GM04503 (cell line): ENCODE results near the gene VSIG8.
A peak's percentile ranks its signal among the peaks of the same experiment; 100 is the strongest.
"Not testable (repeated sequence)": the region's sequence is repeated elsewhere in the genome, so short reads cannot be mapped to it uniquely, and the experiment has no call there.

Experiments used
- DNase-seq: peaks from one replicate; pipeline ENCODE4 v3.0.0-alpha.2; 2012; ENCODE audit warnings: low read depth

VSIG8 gene, protein sequence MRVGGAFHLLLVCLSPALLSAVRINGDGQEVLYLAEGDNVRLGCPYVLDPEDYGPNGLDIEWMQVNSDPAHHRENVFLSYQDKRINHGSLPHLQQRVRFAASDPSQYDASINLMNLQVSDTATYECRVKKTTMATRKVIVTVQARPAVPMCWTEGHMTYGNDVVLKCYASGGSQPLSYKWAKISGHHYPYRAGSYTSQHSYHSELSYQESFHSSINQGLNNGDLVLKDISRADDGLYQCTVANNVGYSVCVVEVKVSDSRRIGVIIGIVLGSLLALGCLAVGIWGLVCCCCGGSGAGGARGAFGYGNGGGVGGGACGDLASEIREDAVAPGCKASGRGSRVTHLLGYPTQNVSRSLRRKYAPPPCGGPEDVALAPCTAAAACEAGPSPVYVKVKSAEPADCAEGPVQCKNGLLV

DNA sequence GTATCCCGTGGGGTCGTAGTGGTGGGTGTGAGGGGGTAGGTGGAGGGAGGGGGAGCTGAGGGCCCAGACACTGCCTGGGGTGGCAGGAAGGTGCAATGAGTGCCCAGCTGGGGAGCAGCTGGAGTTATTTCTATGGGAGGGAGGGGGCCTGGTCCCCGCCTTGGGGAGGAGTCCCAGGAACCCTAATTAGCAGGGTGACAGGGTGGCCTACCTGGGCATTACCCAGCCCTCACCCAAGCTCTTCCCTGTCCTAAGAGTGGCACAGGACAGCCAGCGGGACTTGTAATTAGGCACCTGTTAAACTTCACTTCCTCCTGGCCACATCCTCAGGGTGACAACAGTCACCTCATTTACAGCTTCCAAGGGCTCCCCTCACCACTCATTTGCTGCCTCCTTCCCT, at the start of gene VSIG8:
Gene VSIG8, minus strand, starts transcription at position 101 of the 400 bp plus-strand sequence. CDS start 136 bp downstream, outside the sequence.
- no peak for DNase-seq

DNA sequence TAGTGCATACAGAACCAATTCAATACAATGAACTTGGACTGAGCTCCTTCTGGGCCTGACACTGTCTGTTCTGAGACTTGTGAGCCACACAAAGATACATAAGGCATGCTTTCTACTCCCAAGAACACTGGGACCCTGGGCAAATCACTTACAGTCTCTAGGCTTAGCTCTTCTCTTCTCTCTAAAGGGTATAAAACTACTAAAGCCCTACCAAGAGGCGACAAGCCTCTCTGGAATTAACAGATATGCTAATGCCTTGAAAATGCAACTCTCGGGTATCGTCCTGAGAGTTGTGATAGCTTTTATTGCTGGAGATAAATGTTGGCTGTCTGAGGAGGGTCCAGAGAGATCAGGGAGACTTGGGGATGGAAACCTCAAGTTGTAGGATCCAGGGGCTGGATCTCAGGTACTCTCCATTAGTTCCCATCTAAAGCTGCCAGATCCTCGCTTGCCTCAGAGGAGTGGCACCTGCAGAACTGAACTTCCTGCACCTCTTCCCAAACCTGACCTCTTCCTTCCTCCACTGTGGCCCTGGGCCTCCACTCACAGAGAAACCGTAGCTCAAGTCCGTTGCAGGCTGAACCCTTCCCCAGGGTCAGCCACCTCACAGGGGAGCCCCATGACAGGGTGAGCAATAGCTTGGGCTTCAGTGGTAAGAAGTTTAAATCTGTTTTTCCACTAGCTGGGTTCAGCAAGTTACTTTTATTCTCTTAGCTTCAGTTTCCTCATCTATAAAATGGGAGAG, 49.0 kb upstream of the VSIG8 start:
- no peak for DNase-seq

DNA sequence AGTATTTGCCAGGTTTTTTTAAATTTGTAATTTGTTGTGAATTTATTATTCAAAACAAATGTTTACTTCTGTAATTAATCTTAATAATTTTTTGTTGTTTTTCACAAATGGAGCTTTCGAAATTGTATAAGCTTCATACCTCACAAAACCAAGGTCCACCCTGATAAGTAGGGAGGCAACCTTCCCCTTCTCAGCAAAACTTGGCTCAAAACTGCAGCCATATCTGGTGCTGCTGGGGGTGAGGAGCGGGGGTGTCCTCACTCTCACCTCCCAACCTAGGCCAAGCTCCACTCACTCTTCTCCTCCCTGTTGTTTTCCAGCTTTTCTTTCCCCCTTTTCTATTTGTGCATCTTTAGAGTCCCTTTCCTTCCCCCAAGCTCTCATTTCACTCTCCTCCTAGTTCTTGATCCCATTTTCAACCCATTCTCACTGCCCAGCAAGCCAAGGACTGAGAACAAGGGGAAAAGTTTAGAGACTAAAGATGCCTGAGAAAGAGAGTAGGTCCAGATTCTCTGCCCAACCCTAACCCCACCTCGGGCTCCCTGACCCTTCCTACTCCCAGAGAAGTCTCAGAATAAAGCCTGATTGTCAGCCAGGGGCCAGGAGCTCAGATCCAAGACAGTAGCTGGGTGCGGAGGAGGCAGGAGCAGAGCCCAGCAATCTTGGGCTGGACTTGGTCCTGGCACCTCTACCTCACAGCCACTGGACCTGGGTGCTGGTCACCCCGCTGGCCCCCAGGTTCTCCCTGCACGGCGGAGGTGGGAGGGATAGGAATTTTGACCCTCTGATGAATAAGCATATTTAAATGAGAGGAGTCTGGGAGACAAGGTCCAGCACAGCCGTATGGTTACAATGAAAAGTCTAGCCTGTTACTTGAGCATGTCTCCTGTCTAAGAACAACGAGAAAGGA, 45.8 kb upstream of the VSIG8 start:
- DNase-seq: no peak

DNA sequence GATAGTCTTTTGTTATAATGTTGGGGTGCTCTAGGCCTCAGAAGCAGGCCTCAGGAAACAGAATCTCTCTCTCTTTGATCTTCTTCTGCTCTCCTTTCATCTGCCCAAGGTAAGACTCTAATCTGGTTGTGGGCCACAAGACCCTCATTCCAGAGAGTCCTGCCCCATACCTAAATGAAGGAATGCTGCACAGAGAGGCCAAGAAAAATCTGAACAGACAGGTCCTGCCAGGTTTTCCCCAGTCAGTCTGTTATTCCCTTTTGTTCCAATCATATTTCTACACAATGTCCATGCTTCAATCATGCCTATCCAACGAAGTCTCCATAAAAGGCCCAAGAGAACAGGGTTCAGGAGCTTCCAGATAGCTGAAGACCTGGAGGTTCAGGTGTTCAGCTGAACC, 44.5 kb upstream of the VSIG8 start:
- no peak for DNase-seq

DNA sequence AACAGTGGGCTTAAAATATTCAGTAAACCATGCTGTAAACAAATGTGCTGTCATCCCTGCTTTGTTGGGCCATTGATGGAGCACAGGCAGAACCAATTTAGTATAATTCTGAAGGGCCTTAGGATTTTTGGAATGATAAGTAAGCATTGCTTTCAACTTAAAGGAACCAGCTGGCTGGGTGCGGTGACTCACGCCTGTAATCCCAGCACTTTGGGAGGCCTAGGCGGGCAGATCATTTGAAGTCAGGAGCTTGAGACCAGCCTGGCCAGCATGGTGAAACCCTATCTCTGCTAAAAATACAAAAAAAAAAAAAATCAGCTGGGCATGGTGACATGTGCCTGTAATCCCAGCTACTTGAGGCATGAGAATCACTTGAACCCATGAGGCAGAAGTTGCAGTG, 41.6 kb upstream of the VSIG8 start:
- not testable (repeated sequence) for DNase-seq

DNA sequence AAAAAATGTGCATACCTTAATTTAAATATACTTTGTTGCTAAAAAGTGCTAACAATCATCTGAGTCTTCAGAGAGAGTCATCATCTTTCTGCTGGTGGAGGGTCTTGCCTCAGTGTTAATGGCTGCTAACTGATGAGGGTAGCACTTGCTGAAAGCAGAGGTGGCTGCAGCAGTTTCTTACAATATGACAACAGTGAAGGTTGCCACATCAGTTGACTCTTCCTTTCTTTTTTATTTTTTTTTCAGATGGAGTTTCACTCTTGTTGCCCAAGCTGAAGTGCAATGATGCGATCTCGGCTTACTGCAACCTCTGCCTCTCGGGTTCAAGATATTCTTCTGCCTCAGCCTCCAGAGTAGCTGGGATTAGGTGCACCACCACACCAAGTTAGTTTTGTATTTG, 40.1 kb upstream of the VSIG8 start:
- no peak for DNase-seq

DNA sequence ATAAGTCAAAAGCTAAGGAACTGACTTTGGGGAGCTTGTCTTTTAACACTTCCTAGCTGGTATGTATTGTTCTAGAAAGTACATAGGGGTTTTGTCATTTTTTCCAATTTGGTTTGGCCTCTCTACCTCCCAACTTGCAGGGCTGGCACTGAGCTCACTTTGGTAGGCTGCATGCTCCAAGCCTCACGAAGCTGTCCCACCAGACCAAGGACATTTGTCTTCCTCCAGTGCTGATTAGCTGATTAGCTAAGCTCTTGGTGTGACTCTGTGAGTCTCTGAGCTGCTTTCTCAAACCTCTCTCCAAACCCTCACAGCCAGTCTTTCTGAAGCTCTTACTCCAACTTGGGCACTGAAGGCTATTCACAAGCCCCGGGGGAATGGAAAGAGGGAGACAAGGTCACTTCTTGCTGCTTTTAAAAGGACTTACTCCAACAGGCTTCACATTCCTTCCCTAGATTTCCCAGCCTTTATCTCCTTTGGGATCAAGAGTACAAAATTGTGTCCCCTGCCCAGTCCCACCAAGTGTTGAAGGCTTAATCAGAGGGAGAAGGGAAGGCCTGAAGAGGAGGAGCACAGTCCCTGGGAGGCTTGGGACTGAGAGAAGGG, 38.4 kb upstream of the VSIG8 start:
- DNase-seq: no peak

DNA sequence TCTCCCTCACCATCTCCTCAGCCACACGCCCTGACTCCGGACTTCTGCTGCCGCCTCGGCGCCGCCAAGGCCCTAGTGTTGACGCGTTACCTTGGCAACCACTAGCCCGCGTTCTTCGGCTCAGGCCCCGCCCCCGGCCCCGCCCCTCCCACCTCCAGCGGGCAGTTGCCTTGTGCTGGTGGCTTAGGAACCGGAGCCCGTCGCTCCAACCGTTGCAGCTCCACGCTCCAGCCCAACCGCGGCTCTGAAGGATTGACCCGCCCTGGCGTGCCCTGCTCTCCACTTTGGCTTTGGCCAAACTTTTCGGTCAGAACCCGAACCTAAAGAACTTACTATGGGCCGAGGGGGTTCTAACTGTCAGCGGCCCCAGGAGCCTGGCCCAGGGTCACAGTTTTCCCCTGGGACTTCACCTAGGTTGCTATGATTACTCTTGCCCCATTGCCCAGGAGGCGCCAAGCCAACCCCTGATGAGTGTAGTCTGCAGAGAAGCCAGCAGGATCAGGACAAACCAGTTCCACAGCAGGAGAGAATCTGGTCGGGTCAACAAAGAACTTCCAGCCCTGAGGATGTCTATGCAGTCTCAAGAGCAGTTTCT, 37.7 kb upstream of the VSIG8 start, which contains the start of gene CFAP45:
Gene CFAP45, minus strand, starts transcription at position 80 of the 595 bp plus-strand sequence. Its CDS starts 67 bp downstream, at position 13.
- DNase-seq: no peak

DNA sequence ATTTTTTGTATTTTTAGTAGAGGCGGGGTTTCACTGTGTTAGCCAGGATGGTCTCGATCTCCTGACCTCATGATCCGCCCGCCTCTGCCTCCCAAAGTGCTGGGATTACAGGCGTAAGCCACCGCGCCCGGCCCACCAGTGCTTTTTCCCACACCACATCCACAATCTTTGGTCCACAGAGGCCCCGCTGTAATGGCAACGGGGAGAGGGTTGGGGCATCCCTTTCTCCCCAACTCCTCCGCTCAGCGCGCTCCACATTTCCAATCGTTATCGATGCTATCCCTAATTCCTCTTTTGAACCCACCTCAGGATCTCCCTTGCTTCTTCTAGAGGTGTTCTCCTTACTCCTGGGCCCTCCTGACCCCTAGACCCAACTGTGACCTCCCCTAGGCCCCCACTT, 37.2 kb upstream of the VSIG8 start:
- DNase-seq: not testable (repeated sequence)

DNA sequence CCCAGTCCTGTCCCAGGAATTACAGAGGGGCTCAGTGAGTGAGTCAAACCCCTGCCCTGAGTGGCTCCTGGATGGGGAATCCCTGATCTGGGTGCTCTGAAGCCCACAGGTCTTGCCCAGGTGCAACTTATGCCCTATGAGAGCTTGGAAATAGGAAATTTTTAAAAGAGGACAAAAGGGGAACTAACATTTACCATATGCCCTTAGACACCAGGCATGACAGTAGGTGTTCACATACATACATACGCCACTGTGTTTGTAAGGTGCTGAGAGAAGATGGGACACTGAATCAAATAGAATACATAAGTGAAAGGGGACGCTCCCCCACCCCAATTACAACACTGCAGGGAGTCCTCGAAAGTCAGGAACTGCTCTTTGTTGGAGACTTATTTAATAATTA, 36.1 kb upstream of the VSIG8 start:
- no peak for DNase-seq

DNA sequence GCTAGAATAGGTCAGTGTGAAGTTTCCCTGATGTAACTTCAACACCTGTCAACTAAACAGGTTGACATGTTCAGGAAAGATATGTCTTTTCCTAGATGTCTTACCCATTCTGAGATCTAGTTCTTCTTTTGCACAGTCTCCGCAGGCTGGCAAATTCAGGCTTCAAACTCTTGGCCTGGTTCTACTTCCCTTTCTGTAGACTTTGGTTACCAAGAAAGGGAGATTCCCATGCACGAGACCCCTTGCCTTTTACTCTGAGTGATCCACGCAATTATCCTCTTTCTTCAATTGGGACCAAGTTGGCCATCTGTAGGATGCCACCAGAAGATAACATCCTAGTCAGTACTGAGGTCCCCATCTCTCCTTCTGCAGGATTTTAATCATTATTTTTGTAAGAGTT, 35.5 kb upstream of the VSIG8 start:
- no peak for DNase-seq

DNA sequence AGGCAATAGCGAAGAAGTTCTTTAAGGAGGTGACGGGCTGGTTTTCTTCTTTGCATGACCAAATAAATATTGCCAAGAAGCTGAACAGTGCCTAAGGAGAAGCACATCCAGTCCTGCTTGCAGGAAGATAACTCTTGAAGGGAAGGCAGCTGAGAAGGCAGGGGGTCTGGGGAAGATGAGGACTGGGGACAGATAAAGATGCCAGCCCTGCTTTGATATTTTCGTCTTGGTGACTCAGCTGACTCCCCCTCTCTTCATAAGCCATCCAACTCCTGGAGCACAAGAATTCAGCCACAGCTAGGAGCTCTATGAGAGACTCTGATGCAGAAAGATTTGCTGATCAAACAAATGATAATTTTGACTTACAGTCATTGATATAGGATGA, 34.1 kb upstream of the VSIG8 start:
- DNase-seq: no peak

DNA sequence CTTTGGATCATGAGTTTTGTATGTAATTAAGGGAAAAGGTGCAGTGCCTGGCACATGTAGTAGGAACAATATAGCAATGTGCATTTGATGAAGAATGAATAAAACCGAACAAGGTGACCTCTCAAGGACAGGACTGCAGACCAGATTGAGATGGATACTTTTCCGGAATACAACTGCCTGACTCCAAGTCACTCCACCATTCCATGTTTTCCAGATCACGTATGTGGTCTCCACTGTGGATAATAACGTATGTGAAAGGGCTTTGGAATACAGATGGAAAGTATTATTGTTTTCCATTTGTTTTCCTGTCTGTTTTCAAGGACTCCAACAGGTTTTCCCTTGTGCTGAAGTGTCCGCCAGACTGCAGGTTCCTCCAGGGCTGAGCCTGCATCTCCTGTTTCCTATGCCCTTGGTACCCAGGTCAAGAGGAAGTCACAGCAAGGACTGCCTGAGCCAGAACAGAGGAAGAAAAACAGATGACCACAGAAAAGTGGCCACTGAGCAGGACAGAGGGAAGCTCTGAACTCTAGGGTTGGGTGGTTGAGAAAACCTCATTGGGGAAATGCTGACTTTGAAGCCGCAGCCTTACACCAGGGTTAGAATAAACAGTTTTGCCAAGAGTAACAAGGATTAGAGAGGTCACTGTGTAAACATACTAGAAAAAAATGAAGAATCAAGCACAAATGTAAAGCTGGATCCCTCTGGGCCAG, 33.5 kb upstream of the VSIG8 start:
- no peak for DNase-seq

DNA sequence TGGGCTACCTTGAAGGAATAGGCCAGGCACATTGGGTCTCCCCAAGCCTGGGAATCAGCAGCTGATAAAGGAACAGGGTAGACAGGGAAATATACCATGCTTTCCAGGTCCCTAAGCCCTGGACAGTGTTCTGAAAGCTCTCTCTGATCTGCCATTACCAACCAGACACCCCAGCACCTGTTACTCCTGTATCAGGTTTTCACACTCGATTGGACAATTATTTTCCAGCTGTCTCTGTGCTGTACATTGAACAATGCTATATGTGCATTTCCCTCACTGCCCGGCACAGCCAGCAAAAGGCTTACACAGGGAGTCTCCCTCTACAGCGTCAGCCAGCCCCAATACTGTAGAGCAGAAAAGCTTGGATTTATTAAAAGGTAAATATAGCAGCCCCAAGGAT, 32.8 kb upstream of the VSIG8 start:
- DNase-seq: no peak

DNA sequence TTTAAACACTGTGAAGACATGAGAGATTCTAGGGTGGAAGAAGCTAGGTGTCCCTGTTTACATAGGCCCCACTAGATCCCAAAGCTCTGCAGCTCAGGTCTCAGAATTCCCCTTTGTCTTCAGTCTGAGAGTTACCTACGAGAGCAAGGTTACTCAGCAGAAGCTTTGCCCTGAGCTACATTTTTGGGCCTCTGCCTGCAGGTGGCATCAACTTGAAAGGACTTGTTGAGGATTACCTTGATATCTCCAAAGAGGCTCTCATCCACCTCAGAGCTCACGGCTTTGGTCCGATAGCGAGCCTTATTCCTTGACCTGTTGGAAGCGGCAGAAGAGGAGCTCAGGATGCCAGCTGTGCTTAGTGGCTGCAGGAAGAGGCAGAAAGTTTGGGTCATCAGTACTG, 30.5 kb upstream of the VSIG8 start:
- no peak for DNase-seq

DNA sequence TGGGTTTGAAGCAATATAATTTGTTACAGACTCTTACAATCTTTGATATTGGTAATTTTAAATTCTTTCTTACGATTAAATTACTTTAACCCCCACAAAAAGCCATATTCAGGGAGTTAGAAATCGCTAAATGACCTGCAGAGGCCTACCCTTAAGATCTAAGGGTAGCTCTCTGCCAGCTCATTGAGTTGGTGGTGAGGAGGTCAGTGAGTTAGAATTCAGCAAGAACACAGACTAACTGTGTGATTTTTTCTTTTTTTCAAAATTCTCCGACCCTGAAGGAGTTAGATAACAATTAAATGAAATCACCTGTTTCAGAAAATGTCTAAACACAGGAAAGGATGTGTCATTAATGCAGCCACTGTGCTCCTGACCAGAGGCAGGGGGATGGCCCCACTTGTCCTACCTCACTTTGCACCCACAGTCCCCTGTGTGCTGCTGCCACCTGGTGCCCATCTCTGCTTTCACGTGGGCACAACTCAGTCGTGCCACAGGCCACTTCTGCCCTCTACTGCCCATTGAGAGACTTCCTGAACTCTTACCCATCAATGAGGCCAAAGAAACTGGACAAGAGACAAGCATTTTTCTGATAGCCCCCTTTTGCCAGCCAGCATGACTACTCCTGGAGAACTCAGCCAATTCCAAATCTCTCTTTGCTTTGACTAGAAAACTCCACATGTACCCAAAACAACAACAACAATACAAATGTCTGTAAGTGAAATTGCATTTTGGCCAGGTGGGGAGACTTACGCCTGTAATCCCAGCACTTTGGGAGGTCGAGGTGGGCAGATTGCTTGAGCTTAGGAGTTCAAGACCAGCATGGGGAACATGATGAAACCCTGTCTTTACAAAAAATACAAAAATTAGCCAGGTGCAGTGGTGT, 29.1 kb upstream of the VSIG8 start:
- DNase-seq: no peak

DNA sequence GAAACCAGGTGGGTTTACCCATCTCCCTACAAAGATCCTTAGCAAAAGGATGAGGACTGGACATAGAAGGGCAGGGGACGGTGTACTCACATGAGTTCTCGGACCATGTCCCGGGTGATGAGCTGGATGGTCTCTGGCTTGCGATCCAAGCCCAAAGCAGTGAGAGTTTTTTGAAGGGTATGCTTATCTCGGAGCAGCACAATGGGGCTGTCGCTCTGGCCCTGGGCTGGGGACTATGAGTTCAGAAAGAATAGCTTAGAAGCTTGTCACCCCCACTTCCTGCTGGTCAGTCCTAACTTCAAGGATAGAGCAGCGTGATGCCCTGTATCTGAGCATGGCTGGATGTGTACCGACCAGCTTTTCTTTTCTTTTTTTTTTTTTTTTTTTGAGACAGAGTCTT, 27.9 kb upstream of the VSIG8 start:
- DNase-seq: no peak

DNA sequence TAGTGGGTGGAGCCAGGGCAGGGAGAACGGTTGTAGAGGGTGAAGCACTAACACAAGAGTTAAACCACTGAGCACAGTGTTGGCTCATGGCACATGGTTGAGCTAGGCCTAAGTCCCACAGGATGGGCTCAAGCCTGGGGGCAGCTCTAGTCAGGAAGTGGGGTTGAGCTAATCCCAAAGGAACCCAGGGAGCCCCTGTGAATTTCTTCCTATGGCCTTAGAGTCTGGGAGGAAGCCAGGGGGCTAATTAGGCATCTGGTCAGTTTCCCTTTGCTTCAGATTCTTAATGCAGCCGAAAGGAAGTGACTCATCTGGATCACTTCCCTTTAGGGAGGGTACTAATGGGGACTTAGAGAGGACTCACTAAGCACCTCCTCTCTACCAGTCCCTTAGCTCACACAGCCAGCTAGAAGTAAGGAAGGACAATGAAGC, 27.4 kb upstream of the VSIG8 start:
- peak; percentile 90 for DNase-seq

DNA sequence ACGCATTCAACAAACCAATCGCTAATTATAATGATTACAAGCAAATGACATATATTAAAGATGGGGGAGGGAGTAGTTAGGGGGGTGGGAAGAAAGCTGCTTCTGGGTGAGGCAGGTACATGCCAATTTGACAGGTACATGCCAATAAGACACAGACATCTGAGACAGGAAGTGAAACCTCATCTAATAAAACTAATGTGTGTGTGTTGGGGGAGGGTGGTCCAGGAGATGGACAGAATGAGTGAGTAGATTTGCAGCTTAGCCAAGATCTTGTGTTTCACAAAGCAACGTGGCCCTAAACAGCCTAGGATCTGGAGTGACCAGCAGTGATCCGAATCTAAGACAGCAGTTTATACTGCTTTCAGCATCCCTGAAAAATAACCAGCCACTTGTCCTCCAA, 26.7 kb upstream of the VSIG8 start:
- no peak for DNase-seq

DNA sequence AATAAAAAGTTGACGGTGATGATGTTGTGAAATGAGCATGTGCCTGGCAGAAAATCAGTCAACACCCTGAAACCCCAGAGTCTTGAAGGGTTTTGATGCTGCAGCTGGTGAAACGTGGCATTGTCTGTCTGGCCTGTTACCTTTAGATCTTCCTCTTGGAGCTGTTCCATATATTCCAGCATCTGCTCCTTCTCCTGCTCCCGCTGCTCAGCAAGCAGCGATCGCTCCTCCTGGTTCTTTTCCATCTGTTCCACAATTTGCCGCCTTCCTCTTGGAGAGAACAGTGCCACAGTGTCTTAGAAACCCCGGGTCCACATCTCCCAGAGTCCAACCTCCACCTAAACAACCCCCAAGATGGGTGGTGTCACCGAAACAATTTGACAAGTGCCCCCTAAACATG, 21.8 kb upstream of the VSIG8 start:
- DNase-seq: no peak
